Subcutaneous abdominal adipose tissue (tissue), 5 donors: ENCODE measurements around the gene RYR2.

Experiments
- H3K27ac ChIP-seq: one replicate; pipeline ENCODE4 v1.7.0; 2013; ENCODE audit warnings: low read depth, mild to moderate bottlenecking, inconsistent platforms, low read length, moderate library complexity
- H3K27me3 ChIP-seq, 5 donors: one replicate each; pipeline ENCODE4 v1.7.0; 2013; ENCODE audit warnings: low read length in 5 of 5, inconsistent platforms in 1 of 5; ENCODE audit not compliant: control insufficient read depth in 5 of 5, insufficient read depth in 4 of 5
- H3K36me3 ChIP-seq, 5 donors: one replicate each; pipeline ENCODE4 v1.7.0; 2013; ENCODE audit warnings: low read length in 5 of 5; ENCODE audit not compliant: control insufficient read depth in 5 of 5, insufficient read depth in 5 of 5
- H3K4me1 ChIP-seq, 5 donors: one replicate each; pipeline ENCODE4 v1.7.0; 2013; ENCODE audit warnings: low read length in 5 of 5, mild to moderate bottlenecking in 3 of 5, moderate library complexity in 1 of 5; ENCODE audit not compliant: control insufficient read depth in 5 of 5, insufficient read depth in 5 of 5
- H3K4me3 ChIP-seq, 5 donors: one replicate each; pipeline ENCODE4 v1.7.0; 2013; ENCODE audit warnings: low read length in 5 of 5, low read depth in 1 of 5
- H3K9ac ChIP-seq, 5 donors: one replicate each; pipeline ENCODE4 v1.7.0; 2013; ENCODE audit warnings: low read length in 5 of 5, mild to moderate bottlenecking in 4 of 5, moderate library complexity in 3 of 5
- H3K9me3 ChIP-seq, 5 donors: one replicate each; pipeline ENCODE4 v1.7.0; 2013; ENCODE audit warnings: low read length in 5 of 5; ENCODE audit not compliant: control insufficient read depth in 5 of 5
- donor health status: healthy.
- donor health status: healthy.
- donor health status: healthy.
- donor health status: healthy.
- donor health status: healthy.

The RYR2 gene

DNA sequence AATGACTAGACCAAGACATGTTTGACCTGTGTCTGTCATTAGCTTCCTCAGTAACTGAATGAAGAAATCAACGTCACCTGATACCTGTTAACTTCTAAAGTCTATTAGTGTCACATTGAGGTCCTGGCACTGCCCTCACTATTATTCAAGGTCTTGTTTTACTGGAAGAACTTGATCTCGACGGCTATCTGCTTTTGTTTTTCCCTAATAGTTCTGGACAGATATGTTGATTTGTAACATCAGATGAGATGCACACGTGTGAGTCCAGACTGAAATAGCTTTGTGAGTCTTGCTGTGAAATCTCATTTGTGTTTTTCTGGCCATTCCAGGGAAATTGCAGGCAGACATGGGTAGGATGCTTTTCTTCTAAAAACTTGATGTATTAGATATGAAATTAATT is 159.2 kb downstream of the RYR2 start:
- peaks cover 0 to 4% (median 0%) of the 10 kb centered on the region in 5 donors for H3K27me3 ChIP-seq
- no peak overlapping the region for H3K4me3 ChIP-seq
- H3K9ac ChIP-seq = no peak overlapping the region
- no peaks in the 10 kb centered on the region for H3K9me3 ChIP-seq
- no peaks in the 10 kb centered on the region for H3K36me3 ChIP-seq
- no peaks in the 10 kb centered on the region for H3K4me1 ChIP-seq
- H3K27ac ChIP-seq = no peak overlapping the region

DNA sequence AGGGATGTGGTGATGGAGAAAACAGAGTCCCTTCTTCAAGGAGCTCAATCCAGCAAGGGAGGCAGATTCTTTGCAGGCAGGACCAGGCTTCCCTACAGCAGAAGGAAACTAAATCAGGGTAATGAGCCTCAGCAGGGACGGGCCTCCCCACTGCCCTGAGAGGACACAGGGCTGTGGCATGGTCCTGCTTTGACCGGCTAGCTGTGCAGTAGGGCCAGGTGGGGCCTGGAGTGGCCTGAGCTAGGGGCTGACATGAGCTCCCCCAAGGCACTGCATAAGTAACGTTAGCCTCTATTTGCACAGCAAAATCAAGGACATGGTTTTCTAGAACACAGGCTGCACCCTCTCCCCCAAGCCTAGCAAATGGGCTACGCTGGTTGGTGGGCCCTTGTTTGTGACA is 162.9 kb downstream of the RYR2 start:
- peaks cover 0 to 4% (median 0%) of the 10 kb centered on the region in 5 donors for H3K27me3 ChIP-seq
- H3K27ac ChIP-seq = no peak overlapping the region
- no peaks in the 10 kb centered on the region for H3K36me3 ChIP-seq
- no peaks in the 10 kb centered on the region for H3K4me1 ChIP-seq
- no peaks in the 10 kb centered on the region for H3K9me3 ChIP-seq
- H3K9ac ChIP-seq = no peak overlapping the region
- H3K4me3 ChIP-seq = no peak overlapping the region

DNA sequence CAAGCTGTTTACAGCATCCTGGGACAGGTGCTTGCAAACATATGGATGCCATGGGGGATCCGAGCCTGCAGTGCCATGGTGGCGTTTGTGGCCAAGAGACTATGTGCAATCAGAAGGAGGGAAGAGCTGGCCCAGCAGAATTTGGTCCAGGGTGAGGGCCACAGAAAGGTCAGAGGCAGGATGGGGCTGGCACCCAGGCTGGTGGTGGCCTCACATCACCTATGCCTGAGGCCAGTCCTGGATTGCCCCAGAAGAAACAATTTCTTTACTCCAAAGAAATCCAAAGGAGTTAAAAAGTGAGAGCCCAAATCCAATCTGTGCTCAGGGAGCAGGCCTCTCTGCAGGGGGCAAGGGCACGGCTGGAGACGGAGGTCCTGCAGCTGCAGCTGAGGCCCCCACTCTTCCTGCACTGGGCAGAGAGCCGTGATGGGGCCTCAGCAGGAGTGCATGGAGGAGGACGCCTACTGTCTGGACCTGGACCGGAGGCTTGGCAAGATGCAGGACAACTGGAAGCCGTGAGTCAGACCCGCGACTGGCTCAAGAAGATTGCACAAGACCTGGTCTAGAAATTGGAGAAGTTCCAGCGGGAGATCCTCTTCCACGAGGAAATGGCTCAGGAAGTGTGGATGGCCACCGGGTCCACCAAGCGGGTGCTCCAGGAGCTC is 163.5 kb downstream of the RYR2 start:
- Histone ChIP-seq H3K4me3 (no peak overlapping the region), H3K36me3 (no peaks in the 10 kb centered on the region), H3K4me1 (no peaks in the 10 kb centered on the region), H3K27ac (no peak overlapping the region), H3K9ac (no peak overlapping the region), H3K27me3 (peaks cover 0 to 4% (median 0%) of the 10 kb centered on the region in 5 donors), H3K9me3 (no peaks in the 10 kb centered on the region)

DNA sequence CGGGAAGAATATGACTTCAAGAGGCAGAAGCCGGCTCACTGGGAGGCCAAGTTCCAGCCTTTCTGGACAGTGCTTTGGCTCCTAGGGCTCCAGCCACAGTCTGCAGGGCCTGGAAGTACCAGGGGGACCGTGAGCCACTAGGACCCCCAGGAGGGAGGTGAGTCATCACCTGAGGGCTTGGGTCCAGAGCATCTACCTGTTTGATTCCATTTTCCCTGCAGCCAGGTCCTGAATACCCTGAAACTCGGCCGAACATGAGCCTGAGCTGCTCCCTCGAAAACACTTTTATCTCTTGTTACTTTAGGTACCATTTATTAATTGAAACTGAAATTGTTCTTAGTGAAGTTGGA is 164.1 kb downstream of the RYR2 start:
- Histone ChIP-seq H3K9ac (no peak overlapping the region), H3K4me3 (no peak overlapping the region), H3K4me1 (no peaks in the 10 kb centered on the region), H3K9me3 (no peaks in the 10 kb centered on the region), H3K27ac (no peak overlapping the region), H3K27me3 (peaks cover 0 to 4% (median 0%) of the 10 kb centered on the region in 5 donors), H3K36me3 (no peaks in the 10 kb centered on the region)

DNA sequence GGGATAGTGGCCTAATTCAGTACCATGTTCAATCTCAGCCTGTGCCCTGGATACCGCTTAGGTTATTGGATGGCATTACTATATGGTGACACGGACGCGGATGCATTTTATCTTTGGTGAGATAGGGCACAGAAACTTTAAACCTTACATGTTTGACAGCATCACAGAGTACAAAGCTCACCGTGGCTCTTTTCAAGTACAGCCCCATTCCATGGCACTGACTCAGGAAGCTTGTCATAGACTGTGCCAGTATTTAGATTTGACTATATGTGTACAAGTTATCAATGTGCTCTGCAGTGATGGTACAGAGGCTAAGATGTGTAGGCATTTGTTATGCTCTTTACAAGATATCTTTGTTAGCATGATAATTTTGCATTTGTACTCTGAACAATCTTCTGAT is 169.0 kb downstream of the RYR2 start:
- H3K4me1 ChIP-seq = no peaks in the 10 kb centered on the region
- H3K9ac ChIP-seq = no peak overlapping the region
- H3K9me3 ChIP-seq = no peaks in the 10 kb centered on the region
- H3K4me3 ChIP-seq = no peak overlapping the region
- H3K27me3 ChIP-seq = no peaks in the 10 kb centered on the region
- H3K36me3 ChIP-seq = no peaks in the 10 kb centered on the region
- no peak overlapping the region for H3K27ac ChIP-seq

GRCh38 chr1:237211540-237211939 is 169.6 kb downstream of the RYR2 start:
- H3K27me3 ChIP-seq = no peaks in the 10 kb centered on the region
- no peaks in the 10 kb centered on the region for H3K36me3 ChIP-seq
- no peaks in the 10 kb centered on the region for H3K9me3 ChIP-seq
- no peak overlapping the region for H3K9ac ChIP-seq
- H3K4me3 ChIP-seq = no peak overlapping the region
- no peaks in the 10 kb centered on the region for H3K4me1 ChIP-seq
- H3K27ac ChIP-seq = no peak overlapping the region

GRCh38 chr1:237219751-237220642 is 178.0 kb downstream of the RYR2 start:
- Histone ChIP-seq H3K4me3 (no peak overlapping the region), H3K36me3 (no peaks in the 10 kb centered on the region), H3K27me3 (peaks cover 0 to 4% (median 2%) of the 10 kb centered on the region in 5 donors), H3K27ac (no peak overlapping the region), H3K4me1 (no peaks in the 10 kb centered on the region), H3K9ac (no peak overlapping the region), H3K9me3 (no peaks in the 10 kb centered on the region)

- H3K9me3 ChIP-seq = no peaks in the 10 kb centered on the region
- H3K4me3 ChIP-seq = no peak overlapping the region
- no peaks in the 10 kb centered on the region for H3K36me3 ChIP-seq
- no peaks in the 10 kb centered on the region for H3K4me1 ChIP-seq
- H3K27ac ChIP-seq = no peak overlapping the region
- peaks cover 0 to 4% (median 2%) of the 10 kb centered on the region in 5 donors for H3K27me3 ChIP-seq
- H3K9ac ChIP-seq = no peak overlapping the region
Observed at GRCh38 chr1:237223419-237223818, 181.4 kb downstream of the RYR2 start.

GRCh38 chr1:237226177-237226944 is 184.4 kb downstream of the RYR2 start:
- H3K9me3 ChIP-seq = no peaks in the 10 kb centered on the region
- H3K36me3 ChIP-seq = no peaks in the 10 kb centered on the region
- no peak overlapping the region for H3K4me3 ChIP-seq
- H3K9ac ChIP-seq = no peak overlapping the region
- no peaks in the 10 kb centered on the region for H3K27me3 ChIP-seq
- H3K27ac ChIP-seq = no peak overlapping the region
- H3K4me1 ChIP-seq = no peaks in the 10 kb centered on the region

DNA sequence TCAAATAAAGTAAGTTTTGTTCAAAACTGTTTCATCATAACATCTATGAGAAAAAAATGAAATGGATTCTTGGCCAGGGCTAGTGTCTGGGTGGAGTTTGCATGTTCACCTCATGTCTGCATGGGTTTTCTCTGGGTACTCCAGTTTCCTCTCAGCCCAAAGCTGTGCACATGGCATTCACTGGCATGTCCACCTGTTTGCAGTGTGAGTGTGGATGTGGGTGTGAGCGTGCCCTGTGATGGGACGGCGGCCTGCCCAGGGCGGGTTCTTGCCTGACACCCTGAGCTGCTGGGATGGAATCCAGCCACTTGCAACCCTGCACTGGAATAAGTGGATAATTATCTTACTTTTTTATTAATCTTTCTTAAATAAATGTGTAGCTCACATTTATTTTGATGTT is 185.5 kb downstream of the RYR2 start:
- Histone ChIP-seq H3K4me1 (no peaks in the 10 kb centered on the region), H3K36me3 (no peaks in the 10 kb centered on the region), H3K27me3 (no peaks in the 10 kb centered on the region), H3K4me3 (no peak overlapping the region), H3K9me3 (no peaks in the 10 kb centered on the region), H3K9ac (no peak overlapping the region), H3K27ac (no peak overlapping the region)
